IgD-negative memory B cell (primary cell): ENCODE results near the gene CDT1. TPM values are rescaled to one million over a fixed set of nuclear protein-coding genes. Genes with fewer than 3 reads are reported as not detected.
"Not testable (repeated sequence)": the region's sequence is repeated elsewhere in the genome, so short reads cannot be mapped to it uniquely, and the experiment has no call there.

ENCODE experiments used
- H3K27ac Mint-ChIP-seq, 3 donors: one replicate each; pipeline ENCODE4 v1.8.0; 2020 to 2022; ENCODE audit warnings: mild to moderate bottlenecking in 3 of 3, mixed read lengths in 3 of 3, moderate library complexity in 1 of 3
- H3K27me3 Mint-ChIP-seq: one replicate; pipeline ENCODE4 v1.8.0; 2021; ENCODE audit warnings: mixed read lengths
- H3K36me3 Mint-ChIP-seq: one replicate; pipeline ENCODE4 v1.8.0; 2020; ENCODE audit warnings: mild to moderate bottlenecking, mixed read lengths
- H3K4me1 Mint-ChIP-seq, 3 donors: one replicate each; pipeline ENCODE4 v1.8.0; 2020 to 2022; ENCODE audit warnings: mixed read lengths in 3 of 3, mild to moderate bottlenecking in 1 of 3
- H3K4me3 Mint-ChIP-seq, 4 donors: one replicate each; pipeline ENCODE4 v1.8.0; 2020 to 2022; ENCODE audit warnings: mild to moderate bottlenecking in 4 of 4, mixed read lengths in 4 of 4, moderate library complexity in 3 of 4
- H3K9me3 Mint-ChIP-seq, 3 donors: one replicate each; pipeline ENCODE4 v1.8.0; 2020 to 2021; ENCODE audit warnings: mixed read lengths in 3 of 3, mild to moderate bottlenecking in 1 of 3
- polyA plus RNA-seq: library from polyadenylated mRNA; unstranded; fragments of 300-500 nt; fragmentation: Illumina TruSeq; gene quantifications from one replicate; pipeline ENCODE4 v1.2.3, GENCODE V29; 2021

Gene CDT1
- polyA plus RNA-seq, 1 donor from 2014 or later = 0.20 TPM

- Mint-ChIP-seq H3K27me3 (no peaks in the 10 kb centered on the region), H3K4me1 (peaks cover 34 to 42% (median 38%) of the 10 kb centered on the region in 3 donors), H3K36me3 (no peaks in the 10 kb centered on the region), H3K27ac (no peak overlapping the region), H3K4me3 (no peak overlapping the region), H3K9me3 (no peaks in the 10 kb centered on the region)
Measured at GRCh38 chr16:88784856-88785105, 18.8 kb upstream of the CDT1 start.

- H3K9me3 Mint-ChIP-seq = no peaks in the 10 kb centered on the region
- H3K4me3 Mint-ChIP-seq = peak within 1 kb of the TSS; percentile 88 to 94 (median 91)
- H3K27ac Mint-ChIP-seq = peak within 1 kb of the TSS in 2 of 3 donors; percentile 93 to 94
- H3K4me1 Mint-ChIP-seq = peaks cover 39 to 41% (median 40%) of the 10 kb centered on the region in 3 donors
- H3K36me3 Mint-ChIP-seq = no peaks in the 10 kb centered on the region
- no peaks in the 10 kb centered on the region for H3K27me3 Mint-ChIP-seq
Measured at GRCh38 chr16:88785106-88785924, 18.3 kb upstream of the CDT1 start, which contains the start of gene PIEZO1. PIEZO1 (minus strand) TSS chr16:88785220; CDS start chr16:88784964, 256 bp downstream.

- H3K4me1 Mint-ChIP-seq = peaks cover 23 to 27% (median 23%) of the 10 kb centered on the region in 3 donors
- H3K9me3 Mint-ChIP-seq = no peaks in the 10 kb centered on the region
- no peaks in the 10 kb centered on the region for H3K36me3 Mint-ChIP-seq
- H3K27me3 Mint-ChIP-seq = no peaks in the 10 kb centered on the region
- H3K27ac Mint-ChIP-seq = peak overlapping the region in 2 of 3 donors; percentile 12 to 73
- H3K4me3 Mint-ChIP-seq = peak overlapping the region in 2 of 4 donors; percentile 63 to 82
Measured at GRCh38 chr16:88787579-88788314, 15.8 kb upstream of the CDT1 start.

GRCh38 chr16:88788749-88789148 lies 14.8 kb upstream of the CDT1 start:
- peaks cover 14 to 17% (median 14%) of the 10 kb centered on the region in 3 donors for H3K4me1 Mint-ChIP-seq
- H3K9me3 Mint-ChIP-seq, H3K27ac Mint-ChIP-seq, H3K27me3 Mint-ChIP-seq, H3K4me3 Mint-ChIP-seq, H3K36me3 Mint-ChIP-seq: not testable (repeated sequence)

GRCh38 chr16:88789594-88789993 lies 14.0 kb upstream of the CDT1 start:
- Mint-ChIP-seq H3K27me3 (no peaks in the 10 kb centered on the region), H3K36me3 (no peaks in the 10 kb centered on the region), H3K4me3 (peak overlapping the region in 3 of 4 donors; percentile 59 to 88 (median 67)), H3K4me1 (peaks cover 14 to 19% (median 16%) of the 10 kb centered on the region in 3 donors), H3K9me3 (no peaks in the 10 kb centered on the region), H3K27ac (peak overlapping the region; percentile 53 to 88 (median 57))

GRCh38 chr16:88790312-88791211 lies 13.0 kb upstream of the CDT1 start:
- peaks cover 19 to 24% (median 20%) of the 10 kb centered on the region in 3 donors for H3K4me1 Mint-ChIP-seq
- no peaks in the 10 kb centered on the region for H3K27me3 Mint-ChIP-seq

GRCh38 chr16:88792078-88792550 lies 11.5 kb upstream of the CDT1 start:
- H3K27ac Mint-ChIP-seq = peak overlapping the region in 1 of 3 donors; percentile 31
- no peak overlapping the region for H3K4me3 Mint-ChIP-seq
- H3K36me3 Mint-ChIP-seq = no peaks in the 10 kb centered on the region
- H3K9me3 Mint-ChIP-seq = no peaks in the 10 kb centered on the region
- peaks cover 19 to 24% (median 20%) of the 10 kb centered on the region in 3 donors for H3K4me1 Mint-ChIP-seq
- H3K27me3 Mint-ChIP-seq = no peaks in the 10 kb centered on the region

More at GRCh38 chr16:88790312-88791211, 13.0 kb upstream of the CDT1 start:
- H3K4me3 Mint-ChIP-seq = peak overlapping the region in 3 of 4 donors; percentile 67 to 88 (median 75)
- H3K36me3 Mint-ChIP-seq = no peaks in the 10 kb centered on the region
- no peaks in the 10 kb centered on the region for H3K9me3 Mint-ChIP-seq
- peak overlapping the region in 2 of 3 donors; percentile 46 to 88 for H3K27ac Mint-ChIP-seq

- Mint-ChIP-seq H3K27me3 (no peaks in the 10 kb centered on the region), H3K27ac (peak overlapping the region in 1 of 3 donors; percentile 31), H3K36me3 (no peaks in the 10 kb centered on the region), H3K4me1 (peaks cover 19 to 23% (median 20%) of the 10 kb centered on the region in 3 donors), H3K9me3 (no peaks in the 10 kb centered on the region), H3K4me3 (peak overlapping the region in 1 of 4 donors; percentile 9)
Measured at GRCh38 chr16:88792668-88793250, 10.8 kb upstream of the CDT1 start.

GRCh38 chr16:88793251-88793954 lies 10.2 kb upstream of the CDT1 start:
- no peaks in the 10 kb centered on the region for H3K27me3 Mint-ChIP-seq
- no peaks in the 10 kb centered on the region for H3K36me3 Mint-ChIP-seq
- peaks cover 19 to 23% (median 20%) of the 10 kb centered on the region in 3 donors for H3K4me1 Mint-ChIP-seq
- peak overlapping the region in 1 of 4 donors; percentile 41 for H3K4me3 Mint-ChIP-seq
- peak overlapping the region in 1 of 3 donors; percentile 50 for H3K27ac Mint-ChIP-seq
- H3K9me3 Mint-ChIP-seq = no peaks in the 10 kb centered on the region

GRCh38 chr16:88796278-88796677 lies 7.3 kb upstream of the CDT1 start:
- Mint-ChIP-seq H3K36me3 (no peaks in the 10 kb centered on the region), H3K4me3 (no peak overlapping the region)

GRCh38 chr16:88798073-88798472 lies 5.5 kb upstream of the CDT1 start:
- no peaks in the 10 kb centered on the region for H3K9me3 Mint-ChIP-seq
- H3K27ac Mint-ChIP-seq = no peak overlapping the region
- H3K36me3 Mint-ChIP-seq = no peaks in the 10 kb centered on the region
- no peaks in the 10 kb centered on the region for H3K27me3 Mint-ChIP-seq
- H3K4me1 Mint-ChIP-seq = peaks cover 10 to 11% (median 11%) of the 10 kb centered on the region in 3 donors
- H3K4me3 Mint-ChIP-seq = no peak overlapping the region

More at GRCh38 chr16:88796278-88796677, 7.3 kb upstream of the CDT1 start:
- H3K27ac Mint-ChIP-seq = no peak overlapping the region
- H3K27me3 Mint-ChIP-seq = no peaks in the 10 kb centered on the region
- H3K9me3 Mint-ChIP-seq = no peaks in the 10 kb centered on the region
- peaks cover 9 to 15% (median 11%) of the 10 kb centered on the region in 3 donors for H3K4me1 Mint-ChIP-seq

GRCh38 chr16:88798772-88799455 lies 4.7 kb upstream of the CDT1 start:
- H3K4me3 Mint-ChIP-seq = peak overlapping the region in 2 of 4 donors; percentile 22 to 66
- no peaks in the 10 kb centered on the region for H3K9me3 Mint-ChIP-seq
- H3K4me1 Mint-ChIP-seq = peaks cover 8 to 11% (median 11%) of the 10 kb centered on the region in 3 donors

More at GRCh38 chr16:88798772-88799455, 4.7 kb upstream of the CDT1 start:
- H3K27ac Mint-ChIP-seq = no peak overlapping the region
- H3K36me3 Mint-ChIP-seq = no peaks in the 10 kb centered on the region
- H3K27me3 Mint-ChIP-seq = no peaks in the 10 kb centered on the region
